ENCODE results near the gene BCAP31.

DNA sequence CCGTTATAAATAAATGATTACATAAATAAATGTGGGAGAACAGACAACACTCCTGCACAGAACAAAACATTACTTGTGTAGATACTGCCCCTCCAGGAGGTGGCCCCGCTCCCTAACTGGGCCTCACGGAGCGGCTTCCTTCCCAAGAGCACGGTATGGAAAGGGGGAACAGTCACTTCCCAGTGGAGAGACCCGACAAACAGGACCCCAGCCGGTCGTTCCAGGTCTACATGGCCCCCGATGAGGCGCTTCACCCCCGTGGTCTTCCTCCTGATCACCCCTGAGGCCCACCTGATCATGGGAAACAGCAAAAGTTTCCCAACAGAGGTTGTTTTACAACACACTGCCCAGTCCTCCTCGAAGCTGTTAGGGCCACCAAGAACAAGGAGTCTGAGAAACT lies 43.0 kb downstream of the BCAP31 start:
- no peak for TF ChIP-seq POLR2A (IDR thresholded peaks at IDR 0.05)
- no peak for TF ChIP-seq CTCF (IDR thresholded peaks at IDR 0.05 in 8 of 11, conservative IDR thresholded peaks at IDR 0.05 in 3 of 11)
- no peak for TF ChIP-seq POLR2AphosphoS5 (IDR thresholded peaks at IDR 0.05)
